Measurements from ENCODE around the gene ADAMTS18.
"Not testable (repeated sequence)": the region's sequence is repeated elsewhere in the genome, so short reads cannot be mapped to it uniquely, and the experiment has no call there.

ADAMTS18 gene, protein sequence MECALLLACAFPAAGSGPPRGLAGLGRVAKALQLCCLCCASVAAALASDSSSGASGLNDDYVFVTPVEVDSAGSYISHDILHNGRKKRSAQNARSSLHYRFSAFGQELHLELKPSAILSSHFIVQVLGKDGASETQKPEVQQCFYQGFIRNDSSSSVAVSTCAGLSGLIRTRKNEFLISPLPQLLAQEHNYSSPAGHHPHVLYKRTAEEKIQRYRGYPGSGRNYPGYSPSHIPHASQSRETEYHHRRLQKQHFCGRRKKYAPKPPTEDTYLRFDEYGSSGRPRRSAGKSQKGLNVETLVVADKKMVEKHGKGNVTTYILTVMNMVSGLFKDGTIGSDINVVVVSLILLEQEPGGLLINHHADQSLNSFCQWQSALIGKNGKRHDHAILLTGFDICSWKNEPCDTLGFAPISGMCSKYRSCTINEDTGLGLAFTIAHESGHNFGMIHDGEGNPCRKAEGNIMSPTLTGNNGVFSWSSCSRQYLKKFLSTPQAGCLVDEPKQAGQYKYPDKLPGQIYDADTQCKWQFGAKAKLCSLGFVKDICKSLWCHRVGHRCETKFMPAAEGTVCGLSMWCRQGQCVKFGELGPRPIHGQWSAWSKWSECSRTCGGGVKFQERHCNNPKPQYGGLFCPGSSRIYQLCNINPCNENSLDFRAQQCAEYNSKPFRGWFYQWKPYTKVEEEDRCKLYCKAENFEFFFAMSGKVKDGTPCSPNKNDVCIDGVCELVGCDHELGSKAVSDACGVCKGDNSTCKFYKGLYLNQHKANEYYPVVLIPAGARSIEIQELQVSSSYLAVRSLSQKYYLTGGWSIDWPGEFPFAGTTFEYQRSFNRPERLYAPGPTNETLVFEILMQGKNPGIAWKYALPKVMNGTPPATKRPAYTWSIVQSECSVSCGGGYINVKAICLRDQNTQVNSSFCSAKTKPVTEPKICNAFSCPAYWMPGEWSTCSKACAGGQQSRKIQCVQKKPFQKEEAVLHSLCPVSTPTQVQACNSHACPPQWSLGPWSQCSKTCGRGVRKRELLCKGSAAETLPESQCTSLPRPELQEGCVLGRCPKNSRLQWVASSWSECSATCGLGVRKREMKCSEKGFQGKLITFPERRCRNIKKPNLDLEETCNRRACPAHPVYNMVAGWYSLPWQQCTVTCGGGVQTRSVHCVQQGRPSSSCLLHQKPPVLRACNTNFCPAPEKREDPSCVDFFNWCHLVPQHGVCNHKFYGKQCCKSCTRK (N-terminal part only)

DNA sequence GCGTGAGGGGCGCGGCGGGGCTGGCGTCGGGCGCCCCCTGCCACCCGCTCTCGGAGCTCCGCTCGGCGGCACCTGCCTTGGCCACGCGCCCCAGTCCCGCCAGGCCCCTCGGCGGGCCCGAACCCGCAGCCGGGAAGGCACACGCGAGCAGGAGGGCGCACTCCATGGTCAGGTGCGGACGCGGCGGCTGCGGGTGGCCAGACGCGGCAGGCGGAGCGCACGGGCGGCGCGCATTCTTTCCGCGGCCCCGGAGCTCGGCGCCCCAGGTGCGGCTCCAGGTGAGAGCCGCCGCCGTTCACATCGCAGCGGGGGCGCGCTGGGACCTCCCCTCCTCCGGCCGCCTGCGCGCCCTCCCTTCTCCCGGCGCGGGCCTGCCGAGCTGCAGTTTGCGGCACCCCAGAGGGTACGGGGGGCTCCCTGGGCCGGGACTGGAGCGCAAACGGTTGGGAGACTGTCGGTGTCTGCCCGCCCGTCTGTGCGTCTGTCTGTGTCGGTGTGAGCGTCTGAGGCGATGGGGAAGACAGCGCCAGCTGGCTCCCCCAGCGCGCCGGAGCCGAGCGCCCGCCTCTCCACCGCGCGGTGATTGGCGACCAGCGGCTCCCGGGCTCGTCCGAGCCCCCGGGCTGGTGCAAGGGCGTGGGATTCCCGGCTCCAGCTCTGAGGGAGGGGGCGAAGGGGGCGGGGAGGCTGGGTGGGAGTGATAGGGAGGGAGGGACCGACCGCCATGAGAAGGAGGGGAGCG lies at the start of gene ADAMTS18:
ADAMTS18 (minus strand) TSS at position 505 of the 742 bp plus-strand sequence; CDS start at position 166, 339 bp downstream.
- peak; percentile 25 for DNase-seq

GRCh38 chr16:77480681-77481315 lies 46.0 kb upstream of the ADAMTS18 start:
- no peak for DNase-seq

GRCh38 chr16:77472262-77472661 lies 37.4 kb upstream of the ADAMTS18 start:
- no peak for DNase-seq

DNA sequence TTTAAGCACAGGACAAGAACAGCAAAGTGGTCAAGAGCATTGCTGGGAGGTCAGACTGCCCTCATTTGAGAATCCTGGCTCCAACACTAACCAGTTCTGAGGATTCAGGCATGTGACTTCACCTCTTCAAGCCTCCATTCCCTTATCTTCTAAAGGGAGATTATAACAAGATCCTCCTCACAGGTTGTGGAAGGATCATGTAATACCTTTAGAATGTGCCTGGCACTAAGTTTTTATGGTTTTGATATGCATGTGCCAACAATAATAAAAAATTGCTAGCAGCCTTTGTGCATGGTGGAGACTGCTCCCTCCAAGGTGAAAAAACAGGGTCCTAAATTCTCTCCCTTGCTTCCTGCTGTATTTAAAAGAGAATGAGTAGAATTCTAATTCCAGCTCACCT lies 36.0 kb upstream of the ADAMTS18 start:
- no peak for DNase-seq

DNA sequence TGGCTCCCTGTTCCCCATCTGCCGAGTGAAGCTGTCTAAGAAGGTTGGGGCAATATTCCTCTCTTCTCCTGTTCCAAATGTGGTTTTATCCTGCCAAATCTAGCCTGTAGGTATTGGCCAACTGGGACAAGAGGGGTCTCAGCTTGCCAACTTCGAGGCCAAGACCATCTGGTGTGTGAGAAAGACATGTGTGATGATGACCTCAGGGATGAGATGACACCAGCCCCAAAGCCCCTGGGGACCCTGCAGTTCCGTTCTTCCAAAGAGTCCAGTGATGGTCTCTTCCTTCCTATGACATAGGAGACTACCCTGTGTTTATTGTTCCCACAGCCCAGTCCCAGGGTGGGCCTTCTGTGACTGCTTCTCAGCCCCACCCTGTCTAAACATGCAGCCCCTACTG lies 34.8 kb upstream of the ADAMTS18 start:
- DNase-seq, result no peak

DNA sequence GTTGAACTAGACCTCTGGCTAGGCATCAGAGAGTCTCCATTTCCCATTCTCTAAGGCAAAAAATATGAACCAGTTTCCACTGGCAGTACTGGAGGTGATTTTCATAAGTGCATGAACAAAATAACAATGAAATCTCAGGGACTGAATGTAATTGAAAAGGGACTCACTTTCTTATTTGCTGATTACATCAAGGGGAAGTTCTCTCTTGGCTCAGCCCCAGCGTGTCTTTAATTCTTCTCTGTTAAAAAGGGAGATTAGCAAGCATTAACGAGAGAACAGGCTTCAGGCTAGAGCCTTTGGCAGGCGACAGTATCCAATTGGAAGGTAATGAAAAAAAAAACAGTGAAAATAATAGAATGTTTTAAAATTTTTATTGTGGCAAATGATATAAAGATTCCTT lies 34.0 kb upstream of the ADAMTS18 start:
- DNase-seq, result peak; percentile 17

DNA sequence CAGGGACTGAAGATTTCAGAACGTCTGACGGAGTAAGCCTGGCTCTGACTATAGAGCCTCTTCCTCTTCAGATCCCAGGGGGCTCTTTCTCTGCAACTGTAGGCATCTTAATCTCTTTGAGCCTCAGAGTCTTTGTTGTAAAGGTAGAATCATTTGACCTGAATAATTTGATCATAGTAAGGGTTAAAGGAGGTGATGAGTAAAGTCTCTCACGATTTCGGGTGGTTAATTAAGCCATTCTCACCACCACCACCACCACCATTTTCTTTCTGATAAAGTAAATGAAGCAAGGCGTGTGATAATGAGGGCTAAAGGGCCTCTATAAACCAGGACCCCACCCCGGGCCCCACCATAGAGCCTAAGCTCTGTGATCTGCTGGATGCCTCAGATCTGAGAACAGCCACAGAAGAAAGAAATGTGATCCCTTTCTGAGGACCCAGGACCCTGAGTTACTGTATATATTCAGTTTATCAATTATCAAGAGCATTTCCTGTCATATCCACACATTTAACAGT lies 33.0 kb upstream of the ADAMTS18 start:
- no peak for DNase-seq

GRCh38 chr16:77463659-77464058 lies 28.8 kb upstream of the ADAMTS18 start:
- not testable (repeated sequence) for DNase-seq

- no peak for DNase-seq
These were observed 28.1 kb upstream of the ADAMTS18 start for GRCh38 chr16:77462894-77463293.

- no peak for DNase-seq
These were observed 24.9 kb upstream of the ADAMTS18 start for GRCh38 chr16:77459534-77460254.

- DNase-seq, result no peak
These were observed 22.2 kb upstream of the ADAMTS18 start for GRCh38 chr16:77457046-77457445.

- no peak for DNase-seq
These were observed 17.4 kb upstream of the ADAMTS18 start for GRCh38 chr16:77452243-77452642.

DNA sequence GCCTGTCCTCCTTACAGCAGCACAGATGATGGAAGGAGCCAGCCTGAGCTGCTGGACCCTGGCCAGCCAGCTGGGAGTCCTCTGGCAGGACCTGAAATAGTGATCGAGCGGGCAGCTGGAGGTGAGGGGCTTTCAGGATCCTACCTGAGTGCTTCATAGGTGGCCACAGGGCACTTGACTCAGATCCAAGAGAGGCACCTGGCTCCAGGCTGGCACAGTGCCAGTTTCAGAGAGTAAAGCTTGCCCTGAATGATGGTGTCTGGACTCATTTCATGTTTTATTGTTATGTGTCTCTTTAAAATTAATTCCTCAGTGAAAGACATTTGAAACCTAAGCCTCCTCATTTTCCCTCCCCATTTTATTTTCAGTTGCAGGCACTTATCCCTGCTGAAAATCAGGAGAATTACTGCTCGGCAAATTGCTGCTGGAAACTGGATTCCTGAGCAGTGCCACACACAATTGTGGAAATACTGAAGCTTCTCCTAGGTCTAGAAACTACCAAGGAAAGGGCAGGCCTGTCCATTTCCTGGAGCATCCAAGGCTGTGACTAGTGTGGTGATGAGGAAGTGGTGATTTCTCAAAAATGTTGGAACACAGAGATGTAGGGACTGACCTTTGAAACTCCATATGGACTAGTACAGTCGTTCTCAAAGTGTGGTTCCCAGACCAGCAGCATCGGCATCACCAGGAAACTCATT lies 16.1 kb upstream of the ADAMTS18 start:
- DNase-seq, result peak; percentile 89

GRCh38 chr16:77449208-77449607 lies 14.4 kb upstream of the ADAMTS18 start:
- no peak for DNase-seq

DNA sequence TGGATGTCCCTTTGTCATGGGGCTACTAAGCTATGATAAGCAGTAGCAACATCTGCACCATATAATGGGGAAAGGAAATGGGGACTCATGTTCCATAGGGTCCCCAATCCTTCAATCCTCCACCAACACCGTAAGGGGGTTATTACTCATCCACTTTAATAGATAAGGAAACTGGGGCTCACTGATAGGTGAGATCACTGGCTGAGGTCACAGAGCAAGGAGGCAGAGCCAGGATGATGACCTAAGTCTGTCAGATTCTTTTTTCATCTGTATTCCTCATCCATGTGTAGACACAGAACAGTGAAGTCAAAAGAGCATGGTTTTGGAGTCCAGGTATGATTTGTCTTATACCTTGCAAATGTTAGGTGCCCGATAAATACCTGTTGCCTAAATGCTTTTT lies 10.5 kb upstream of the ADAMTS18 start:
- no peak for DNase-seq

- no peak for DNase-seq
These were observed 9.3 kb upstream of the ADAMTS18 start for GRCh38 chr16:77444147-77444460.

DNA sequence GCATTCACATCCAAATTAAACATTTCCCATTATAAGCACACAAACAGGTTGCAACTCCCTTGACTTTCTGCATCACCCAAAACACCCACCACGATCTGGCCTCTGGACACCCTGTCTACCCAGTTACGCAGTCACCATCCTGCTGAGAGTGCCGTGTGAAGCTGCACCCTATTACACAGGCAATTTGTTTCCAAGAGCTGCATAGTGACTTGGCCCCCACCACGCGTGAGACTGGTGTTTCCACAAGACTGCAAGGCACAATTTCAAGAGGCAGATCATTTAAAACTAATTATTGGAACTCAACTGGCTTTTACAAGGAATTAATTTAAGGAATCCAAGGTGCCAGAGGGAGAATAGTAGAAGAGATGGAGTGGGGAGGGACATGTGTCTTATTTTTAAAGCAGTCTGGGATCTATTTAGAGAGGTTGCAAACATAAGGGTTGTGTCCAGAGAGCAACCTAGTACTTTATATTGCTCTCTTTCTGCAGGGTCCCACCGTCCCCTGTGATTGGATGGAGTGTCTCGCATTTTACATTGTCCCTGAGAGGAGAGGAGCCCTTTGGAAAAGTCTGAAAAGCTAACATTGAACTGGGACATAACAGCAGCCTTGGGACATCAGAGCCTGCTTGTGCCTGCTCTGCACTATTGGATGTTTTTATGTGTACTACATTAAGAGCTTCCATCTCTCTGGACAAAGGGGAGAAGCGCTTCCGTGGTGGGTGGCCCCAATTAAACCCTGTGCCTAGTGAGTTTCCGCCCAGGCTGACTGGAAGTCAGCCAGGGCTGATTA lies 8.7 kb upstream of the ADAMTS18 start:
- DNase-seq, result peak; percentile 20

DNA sequence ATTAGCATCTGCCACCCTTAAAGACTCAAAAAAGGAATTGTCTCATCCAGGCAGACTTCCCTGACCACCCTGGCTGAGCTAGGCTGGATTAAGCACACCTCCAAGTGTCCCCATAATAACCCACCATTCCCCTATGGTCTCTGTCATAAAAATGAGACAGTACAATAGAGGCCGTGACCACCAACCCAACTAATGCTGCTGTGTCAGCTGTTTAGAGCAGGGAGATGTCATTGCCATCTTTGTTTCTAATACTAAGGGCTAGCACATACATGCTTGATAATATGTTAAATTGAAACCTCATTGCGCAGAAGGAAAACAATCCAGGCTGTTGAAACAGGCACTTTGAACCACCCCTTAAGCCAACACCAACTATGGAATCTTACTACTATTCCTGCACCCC lies 7.2 kb upstream of the ADAMTS18 start:
- DNase-seq, result no peak

DNA sequence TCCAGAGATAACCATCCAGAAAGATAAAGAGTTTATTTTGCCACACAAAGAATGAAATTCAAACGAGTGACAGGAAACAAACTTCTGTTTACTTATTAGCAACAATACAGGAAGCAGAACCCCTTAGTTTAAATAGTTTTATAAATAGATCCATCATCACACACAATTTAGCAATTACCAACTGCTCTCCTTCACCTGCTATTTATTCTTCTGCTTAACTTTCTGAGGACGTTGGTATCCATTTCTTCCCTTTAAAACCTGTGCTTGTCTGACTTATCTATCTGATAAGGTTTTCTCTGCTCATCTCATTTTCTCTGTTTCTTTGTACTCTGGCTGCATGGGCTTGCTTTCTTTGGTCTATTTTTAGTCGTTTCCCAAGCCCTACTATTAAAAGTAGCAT lies 4.3 kb upstream of the ADAMTS18 start:
- DNase-seq, result no peak

DNA sequence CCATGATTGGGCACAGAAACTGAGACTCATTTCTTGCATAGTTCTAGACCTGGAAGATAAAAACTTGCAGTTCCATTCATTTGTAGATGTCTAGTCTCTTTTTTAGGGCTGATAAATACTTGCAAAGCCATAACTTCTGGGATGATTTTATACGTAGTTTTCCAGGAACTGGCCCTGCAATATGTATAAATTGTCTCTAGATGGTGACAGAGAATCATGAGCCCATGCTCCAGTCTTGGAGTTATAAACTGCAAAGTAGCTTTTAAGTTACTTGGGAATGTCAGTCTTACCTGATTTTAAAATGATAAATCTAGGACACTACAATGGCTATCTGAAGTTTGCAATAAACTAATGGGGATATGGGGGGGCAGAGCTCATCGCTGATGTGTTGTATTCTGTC lies 3.0 kb upstream of the ADAMTS18 start:
- DNase-seq, result no peak
